Activated CD4-positive, alpha-beta T cell treated with anti-CD3 and anti-CD28 coated beads, Interleukin-2, amount 50 U/mL, for 1 hour (primary cell): ENCODE measurements around the gene KIF24.
"Not testable (repeated sequence)": the region's sequence is repeated elsewhere in the genome, so short reads cannot be mapped to it uniquely, and the experiment has no call there.

Source experiments
- DNase-seq: peaks from one replicate; pipeline ENCODE4 v3.0.0-alpha.2; 2020

KIF24 gene

GRCh38 chr9:34326690-34327089 is 2.4 kb downstream of the KIF24 start:
- DNase-seq: no peak

- DNase-seq: no peak
Measured at GRCh38 chr9:34322899-34323591, 6.0 kb downstream of the KIF24 start.

DNA sequence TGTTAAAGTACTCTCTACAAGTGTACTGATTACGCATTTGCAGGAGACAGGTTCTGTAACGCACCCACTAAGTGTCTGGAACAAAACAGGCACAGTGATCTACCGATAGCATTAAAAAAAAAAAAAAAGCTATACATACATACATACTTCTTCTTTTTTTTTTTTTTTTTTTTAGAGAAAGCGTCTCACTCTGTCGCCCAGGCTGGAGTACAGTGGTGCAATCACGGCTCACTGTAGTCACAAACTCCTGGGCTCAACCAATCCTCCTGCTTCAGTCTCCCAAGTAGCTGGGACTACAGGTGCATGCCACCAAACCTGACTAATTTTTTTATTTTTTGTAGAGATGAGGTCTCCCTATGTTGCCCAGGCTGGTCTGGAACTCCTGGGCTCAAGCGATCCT is 7.6 kb downstream of the KIF24 start:
- no peak for DNase-seq

- DNase-seq: no peak
Measured at GRCh38 chr9:34318163-34318790, 10.8 kb downstream of the KIF24 start.

GRCh38 chr9:34317436-34317835 is 11.6 kb downstream of the KIF24 start:
- DNase-seq: no peak

GRCh38 chr9:34311499-34312185 is 17.4 kb downstream of the KIF24 start:
- no peak for DNase-seq

DNA sequence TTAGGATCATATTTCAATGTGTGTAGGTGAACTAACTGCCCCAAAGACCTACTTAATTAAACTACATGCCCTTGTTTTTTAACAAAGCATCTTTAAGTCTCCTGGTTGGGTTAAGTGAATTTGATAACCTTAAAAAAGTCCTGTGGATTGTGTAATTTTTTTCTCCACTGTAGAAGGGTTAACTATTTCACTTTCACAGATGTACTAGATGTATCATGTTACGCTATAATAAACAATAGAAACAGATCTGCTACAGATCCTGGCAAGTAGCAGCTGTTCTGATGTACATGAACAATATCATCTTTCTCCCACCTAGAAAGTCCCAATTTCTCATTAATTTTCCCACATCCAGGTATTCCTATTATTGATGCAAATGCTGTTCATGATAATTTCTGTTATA is 18.9 kb downstream of the KIF24 start:
- DNase-seq: no peak

- DNase-seq: not testable (repeated sequence)
Measured at GRCh38 chr9:34308316-34308715, 20.8 kb downstream of the KIF24 start.

- DNase-seq: not testable (repeated sequence)
Measured at GRCh38 chr9:34301064-34301463, 28.0 kb downstream of the KIF24 start.

- DNase-seq: no peak
Measured at GRCh38 chr9:34292552-34292951, 36.5 kb downstream of the KIF24 start.

GRCh38 chr9:34291423-34291822 is 37.6 kb downstream of the KIF24 start:
- no peak for DNase-seq

DNA sequence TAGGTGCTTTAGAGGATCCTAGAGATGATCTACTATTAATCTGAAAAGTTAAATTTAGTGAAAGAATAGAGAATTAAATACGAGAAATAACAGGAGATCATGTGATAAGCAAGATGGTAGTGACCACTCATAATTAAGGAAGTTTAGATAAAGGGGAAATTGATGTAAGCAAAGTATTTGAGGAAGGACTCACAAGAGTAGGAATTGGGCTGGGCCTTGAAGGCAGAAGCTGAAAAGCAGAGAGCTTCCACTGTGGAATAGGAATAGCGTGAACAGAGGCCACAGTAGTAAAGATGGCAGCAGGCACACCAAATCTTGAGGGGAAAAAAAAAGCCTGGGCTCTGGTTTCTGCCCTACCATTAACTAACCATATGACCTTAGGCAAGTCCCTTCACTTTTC is 38.0 kb downstream of the KIF24 start:
- no peak for DNase-seq

GRCh38 chr9:34289159-34289558 is 39.9 kb downstream of the KIF24 start:
- no peak for DNase-seq

DNA sequence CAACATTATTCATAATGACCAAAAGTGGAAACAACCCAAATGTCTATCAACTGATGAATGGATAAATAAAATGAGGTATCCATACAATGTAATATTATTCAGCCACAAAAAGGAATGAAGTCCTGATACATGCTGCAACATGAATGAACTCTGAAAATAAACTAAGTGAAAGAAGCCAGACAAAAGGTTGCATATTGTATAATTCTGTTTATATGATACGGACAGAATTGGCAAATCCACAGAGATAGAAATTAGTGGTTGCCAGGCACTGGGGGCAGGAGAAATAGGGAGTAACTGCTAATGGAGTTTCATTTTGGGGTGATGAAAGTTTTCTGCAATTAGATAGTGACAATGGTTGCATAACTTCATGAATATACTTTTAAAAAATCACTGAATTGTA is 47.0 kb downstream of the KIF24 start:
- no peak for DNase-seq

DNA sequence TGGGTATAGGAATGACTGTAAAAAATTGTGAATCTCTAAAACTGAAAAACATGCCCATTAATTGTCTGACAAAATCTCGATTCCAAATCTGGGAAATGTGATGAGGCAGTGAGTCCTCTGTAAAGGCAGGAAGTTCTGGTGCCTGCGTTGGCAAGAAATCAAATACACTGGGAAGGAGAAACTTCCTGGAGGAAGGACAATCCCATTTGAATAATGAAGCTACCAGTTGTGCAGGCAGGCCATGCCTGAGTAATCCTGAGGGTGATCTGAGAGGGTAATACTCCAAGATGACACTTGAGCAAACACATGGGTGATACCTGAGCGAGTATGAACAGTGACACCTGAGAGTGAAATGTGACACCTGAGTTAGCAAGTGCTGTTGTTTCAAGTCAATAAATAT is 49.7 kb downstream of the KIF24 start:
- DNase-seq: no peak
